Inflammatory macrophage treated with lipopolysaccharide for 1 hour (primary cell): ENCODE results near the gene ACYP2.
"Not testable (repeated sequence)": the region's sequence is repeated elsewhere in the genome, so short reads cannot be mapped to it uniquely, and the experiment has no call there.

Source experiments
- DNase-seq, 2 donors: peaks; one replicate each; pipeline ENCODE4 v3.0.0-alpha.2; 2020 to 2022

Gene ACYP2

GRCh38 chr2:54115284-54116137 is at the start of gene ACYP2:
ACYP2 (plus strand) TSS chr2:54115615.
- peak; percentile 91 to 97 for DNase-seq

DNA sequence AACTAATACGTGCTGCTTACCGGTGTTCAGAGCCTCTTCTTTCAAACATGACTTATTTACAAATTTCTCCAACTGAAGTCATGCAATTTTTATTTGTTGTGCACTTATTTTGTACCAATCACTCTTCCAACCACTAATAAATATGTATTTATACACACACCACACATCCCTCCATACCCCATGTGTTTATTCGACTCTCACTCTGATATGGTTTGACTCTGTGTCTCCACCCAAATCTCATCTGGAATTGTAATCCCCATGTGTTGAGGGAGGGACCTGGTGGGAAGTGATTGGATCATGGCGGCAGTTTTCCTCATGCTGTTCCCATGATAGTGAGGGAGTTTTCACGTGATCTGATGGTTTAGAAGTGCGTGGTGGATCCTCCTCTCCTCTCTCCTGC is 49.5 kb upstream of the ACYP2 start:
- DNase-seq: no peak

GRCh38 chr2:54067851-54068375 is 47.5 kb upstream of the ACYP2 start:
- no peak for DNase-seq

DNA sequence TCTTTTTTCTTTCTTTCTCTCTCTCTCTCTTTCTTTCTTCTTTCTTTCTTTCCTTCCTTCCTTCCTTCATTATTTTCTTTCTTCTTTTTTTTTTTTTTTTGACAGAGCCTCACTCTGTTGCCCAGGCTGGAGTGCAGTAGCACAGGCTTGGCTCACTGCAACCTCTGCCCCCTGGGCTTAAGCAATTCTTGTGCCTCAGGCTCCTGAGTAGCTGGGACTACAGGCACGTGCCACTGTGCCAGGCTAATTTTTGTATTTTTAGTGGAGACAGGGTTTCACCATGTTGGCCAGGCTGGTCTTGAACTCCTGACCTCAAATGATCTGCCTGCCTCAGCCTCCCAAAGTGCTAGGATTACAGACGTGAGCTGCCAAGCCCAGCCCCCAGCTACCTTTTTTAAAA is 42.9 kb upstream of the ACYP2 start:
- not testable (repeated sequence) for DNase-seq

DNA sequence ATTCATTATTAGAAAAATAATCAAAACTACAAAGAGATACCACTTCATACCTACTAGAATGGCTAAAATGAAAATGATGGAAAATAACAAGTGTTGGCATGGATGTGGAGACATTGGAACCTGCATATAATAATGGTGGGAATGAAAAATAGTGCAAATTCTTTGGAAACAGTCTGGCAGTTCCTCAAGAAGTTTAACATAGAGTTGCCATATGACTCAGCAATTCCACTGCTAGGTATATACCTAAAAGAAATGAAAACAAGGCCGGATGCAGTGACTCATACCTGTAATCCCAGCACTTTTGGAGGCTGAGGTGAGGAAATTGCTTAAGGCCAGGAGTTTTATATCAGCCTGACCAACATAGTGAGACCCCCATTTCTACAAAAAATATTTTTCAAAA is 41.6 kb upstream of the ACYP2 start:
- no peak for DNase-seq

- no peak for DNase-seq
Observed at GRCh38 chr2:54074606-54075341, 40.6 kb upstream of the ACYP2 start.

GRCh38 chr2:54076586-54076985 is 38.8 kb upstream of the ACYP2 start:
- DNase-seq: no peak

GRCh38 chr2:54077088-54077900 is 38.1 kb upstream of the ACYP2 start:
- DNase-seq: peak; percentile 1 to 10

DNA sequence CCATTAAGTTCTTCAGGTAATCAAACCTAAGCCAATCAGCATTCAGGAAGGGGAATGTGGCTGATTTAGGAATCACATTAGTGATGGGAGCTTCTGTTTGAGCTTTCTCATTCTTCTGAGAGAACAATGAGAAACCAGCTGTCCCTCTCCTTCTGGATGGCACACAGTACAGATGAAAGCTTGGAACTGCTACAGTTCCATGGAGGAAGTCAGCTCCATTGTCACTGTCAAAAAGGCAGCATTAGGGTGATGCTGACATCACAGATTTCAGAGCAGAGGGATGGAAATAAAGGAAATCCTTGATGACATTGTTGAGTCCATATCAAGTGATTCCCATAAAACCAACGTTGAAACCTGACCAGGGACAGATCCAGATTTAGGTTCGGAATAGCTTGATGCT is 36.1 kb upstream of the ACYP2 start:
- DNase-seq: no peak

- DNase-seq: no peak
Observed at GRCh38 chr2:54081574-54081973, 33.8 kb upstream of the ACYP2 start.

DNA sequence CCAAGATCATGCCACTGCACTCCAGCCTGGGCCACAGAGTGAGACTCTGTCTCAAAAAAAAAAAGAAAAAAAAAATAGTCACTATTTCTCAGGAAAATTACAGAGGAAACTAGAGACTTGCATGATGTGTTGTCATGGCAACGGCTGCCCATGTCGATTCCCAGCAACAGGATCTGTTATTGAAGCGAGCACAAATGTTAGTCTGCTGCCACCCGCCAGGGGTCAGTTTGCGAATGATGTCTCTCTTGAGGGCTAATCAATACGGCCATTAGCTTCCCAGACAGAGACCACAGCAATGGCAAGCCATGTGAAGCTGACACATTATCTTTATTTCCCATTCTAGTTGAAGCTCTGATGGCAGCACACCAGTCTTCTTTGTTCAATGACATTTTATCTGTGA is 32.4 kb upstream of the ACYP2 start:
- DNase-seq: no peak

DNA sequence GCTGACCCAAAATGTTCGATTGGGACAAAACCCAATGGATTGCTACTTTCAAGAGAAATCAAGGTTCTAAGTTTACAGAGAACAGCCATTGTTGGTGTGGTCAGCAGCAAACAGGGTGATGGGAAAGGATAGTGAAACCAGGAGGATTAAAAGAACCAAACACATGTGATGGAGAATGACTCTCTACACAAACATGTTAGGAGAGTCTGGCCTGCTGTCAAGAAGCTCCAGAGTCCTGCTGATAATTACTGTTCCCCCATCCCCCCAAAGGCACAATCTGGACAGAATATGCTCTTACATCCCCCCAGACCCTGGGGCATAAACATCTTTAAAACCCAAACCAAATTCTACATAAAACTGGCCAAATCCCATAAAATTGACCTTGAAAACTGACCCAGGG is 32.0 kb upstream of the ACYP2 start:
- DNase-seq: no peak

GRCh38 chr2:54084600-54084999 is 30.8 kb upstream of the ACYP2 start:
- no peak for DNase-seq

- DNase-seq: no peak
Observed at GRCh38 chr2:54085069-54085468, 30.3 kb upstream of the ACYP2 start.

DNA sequence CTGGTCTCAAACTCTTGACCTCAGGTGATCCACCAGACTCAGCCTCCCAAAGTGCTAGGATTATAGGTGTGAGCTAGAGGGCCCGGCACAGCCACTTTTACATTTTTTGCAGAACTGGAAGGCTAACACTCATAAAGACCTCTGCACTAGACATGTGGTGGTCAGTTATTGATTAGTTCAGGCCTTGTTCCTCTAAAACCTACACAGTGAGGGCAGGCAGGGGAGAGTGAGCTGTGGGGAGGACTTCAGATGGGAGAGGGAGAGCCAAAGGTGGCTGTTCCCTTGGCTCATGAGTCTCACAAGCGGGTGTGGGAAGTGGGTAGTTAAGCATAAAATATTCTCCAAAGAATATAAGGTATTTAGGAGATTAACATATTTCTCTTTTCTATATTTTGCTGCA is 29.3 kb upstream of the ACYP2 start:
- DNase-seq: no peak

DNA sequence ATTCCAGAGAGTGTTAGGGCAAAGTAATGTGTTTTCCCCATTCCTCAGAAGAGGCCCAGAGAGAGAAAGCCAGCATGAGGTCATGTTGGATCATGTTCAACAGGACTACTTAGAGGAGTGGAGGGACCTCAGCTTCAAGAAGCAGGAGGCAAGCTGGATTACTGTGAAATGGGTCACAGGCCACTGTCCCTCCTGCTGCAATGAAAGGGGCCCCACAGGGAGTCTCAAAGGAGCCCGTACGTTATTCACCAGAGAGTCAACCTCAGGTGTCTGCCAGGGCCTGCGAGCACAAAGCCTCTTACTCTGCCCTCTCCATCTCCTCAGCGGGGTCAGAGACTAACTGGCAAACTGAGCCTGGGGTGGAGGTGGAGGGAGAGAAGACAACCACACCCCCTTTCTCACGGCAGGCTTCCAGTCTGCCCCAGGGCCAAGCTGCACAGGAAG is 27.2 kb upstream of the ACYP2 start:
- DNase-seq: no peak

- no peak for DNase-seq
Observed at GRCh38 chr2:54088719-54089118, 26.7 kb upstream of the ACYP2 start.

GRCh38 chr2:54090521-54091117 is 24.8 kb upstream of the ACYP2 start:
- no peak for DNase-seq

- no peak for DNase-seq
Observed at GRCh38 chr2:54092940-54093339, 22.5 kb upstream of the ACYP2 start.

- not testable (repeated sequence) for DNase-seq
Observed at GRCh38 chr2:54095406-54095805, 20.0 kb upstream of the ACYP2 start.

- DNase-seq: not testable (repeated sequence)
Observed at GRCh38 chr2:54096141-54096540, 19.3 kb upstream of the ACYP2 start.

DNA sequence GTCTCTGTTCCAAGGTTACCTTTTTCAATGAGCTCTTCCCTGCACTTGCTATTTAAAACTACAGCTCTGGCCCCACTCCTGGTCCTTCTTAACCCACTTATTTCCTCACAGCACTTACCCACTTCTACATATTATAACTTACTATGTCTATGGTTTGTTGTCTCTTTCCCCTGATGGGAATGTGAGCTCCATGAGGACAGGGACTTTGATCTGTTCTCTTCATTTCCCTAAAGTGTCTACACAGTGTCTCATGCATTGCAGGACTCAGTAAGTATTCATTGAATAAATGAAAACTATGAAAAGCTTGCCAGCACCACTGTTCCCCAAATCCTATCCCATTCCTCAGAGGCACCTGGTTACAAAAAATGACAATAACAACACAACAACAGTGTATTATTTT is 18.3 kb upstream of the ACYP2 start:
- no peak for DNase-seq

GRCh38 chr2:54099370-54099769 is 16.0 kb upstream of the ACYP2 start:
- DNase-seq: no peak
